GM12878 (cell line): ENCODE data around the gene HOXB3. TPM values are rescaled to one million over a fixed set of nuclear protein-coding genes. Genes with fewer than 3 reads are reported as not detected.

Experiments
- CEBPB ChIP-seq, 2 experiments: fragments of 150-350 bp in 1 of 2; IDR thresholded peaks; 2 replicates each; pipeline ENCODE4 v1.6.1; 2012 to 2014; ENCODE audit warnings: low read depth in 2 of 2, low read length in 2 of 2, borderline replicate concordance in 1 of 2, inconsistent platforms in 1 of 2
- CUX1 ChIP-seq: IDR thresholded peaks from 2 replicates; pipeline ENCODE4 v1.6.1; 2012; ENCODE audit warnings: improper control_type of control experiment, low read depth, low read length; ENCODE audit not compliant: insufficient replicate concordance
- E2F8 ChIP-seq: fragments of 450-650 bp; IDR thresholded peaks from 2 replicates; pipeline ENCODE4 v1.6.1; 2018; ENCODE audit warnings: mild to moderate bottlenecking, low read depth, moderate library complexity; ENCODE audit not compliant: partially characterized antibody
- ELK1 ChIP-seq: IDR thresholded peaks from 2 replicates; pipeline ENCODE4 v1.6.1; 2012; ENCODE audit warnings: low read depth, low read length, improper control_type of control experiment
- NFXL1 ChIP-seq: fragments of 450-650 bp; IDR thresholded peaks from 2 replicates; pipeline ENCODE4 v1.6.1; 2017; ENCODE audit warnings: antibody characterized with exemption, mild to moderate bottlenecking, borderline replicate concordance
- RAD21 ChIP-seq: IDR thresholded peaks from 2 replicates; pipeline ENCODE4 v1.6.1; 2011; ENCODE audit warnings: mild to moderate bottlenecking, low read depth, low read length, moderate library complexity; ENCODE audit not compliant: insufficient read depth
- TBL1XR1 ChIP-seq: IDR thresholded peaks from 2 replicates; pipeline ENCODE4 v1.6.1; 2012; ENCODE audit warnings: low read depth, low read length, improper control_type of control experiment
- TCF12 ChIP-seq: IDR thresholded peaks from 2 replicates; pipeline ENCODE4 v1.6.1; 2011; ENCODE audit warnings: low read depth, mild to moderate bottlenecking, low read length
- TCF3 ChIP-seq: IDR thresholded peaks from 2 replicates; pipeline ENCODE4 v1.6.1; 2012; ENCODE audit warnings: low read depth, mild to moderate bottlenecking, low read length, borderline replicate concordance; ENCODE audit not compliant: insufficient read depth
- ZBED1 ChIP-seq: IDR thresholded peaks from 2 replicates; pipeline ENCODE4 v1.6.1; 2016; ENCODE audit warnings: borderline replicate concordance
- ZNF274 ChIP-seq: IDR thresholded peaks from one replicate; pipeline ENCODE4 v1.8.0; 2011; ENCODE audit not compliant: insufficient read length, insufficient read depth
- ZNF687 ChIP-seq: fragments of 450-650 bp; IDR thresholded peaks from 2 replicates; pipeline ENCODE4 v1.6.1; 2017; ENCODE audit warnings: mild to moderate bottlenecking, moderate library complexity
- polyA plus RNA-seq, 11 experiments: library from polyadenylated mRNA; depleted of rRNA in 4 of 11; unstranded in 6 of 11; stranded (reverse) in 5 of 11; fragments of >200 nt; fragmentation: Nextera tagmentation in 4 of 11; fragmentation: Illumina TruSeq in 1 of 11; extraction: Ambion mirVana in 4 of 11; extraction: Trizol in 1 of 11; gene quantifications; 1 replicate in 1 of 11; 2 replicates in 10 of 11; pipeline versions ENCODE4 v1.2.1 to v1.2.3, GENCODE V29; 2011 to 2016; ENCODE audit warnings: inconsistent platforms in 2 of 11, missing spikeins in 2 of 11, low read depth in 1 of 11
- total RNA-seq, 4 experiments: library from RNA; depleted of rRNA in 3 of 4; stranded (reverse); fragments of >200 nt in 3 of 4; fragmentation: Illumina TruSeq in 1 of 4; extraction: Trizol in 1 of 4; gene quantifications; 2 replicates each; pipeline versions ENCODE4 v1.2.1 to v1.2.3, GENCODE V29; 2013 to 2021

Gene HOXB3
- total and polyA plus RNA-seq, 10 of the 15 experiments (the other 5 are each of a cell fraction or from before 2014, with no cell fraction given) = 0.19 to 7.7 (median 2.9) TPM

GRCh38 chr17:48637323-48638260 is 47.6 kb upstream of the HOXB3 start (continued):
- no peak for TF ChIP-seq E2F8
- TF ChIP-seq ELK1 = no peak
- TF ChIP-seq ZNF687 = no peak
- no peak for TF ChIP-seq TCF3
- no peak for TF ChIP-seq CEBPB (IDR thresholded peaks at IDR 0.05; ENCODE audit: borderline replicate concordance in 1 of 2, low read depth in 2 of 2, low read length in 2 of 2)
- TF ChIP-seq RAD21 = no peak
- TF ChIP-seq CUX1 = no peak
- TF ChIP-seq TCF12 = no peak
- no peak for TF ChIP-seq ZBED1
- no peak for TF ChIP-seq NFXL1
- no peak for TF ChIP-seq ZNF274
- no peak for TF ChIP-seq TBL1XR1
